ENCODE measurements around the gene OPCML. TPM values are rescaled to one million over a fixed set of nuclear protein-coding genes. Genes with fewer than 3 reads are reported as not detected.

Gene OPCML
- total RNA-seq, 2 donors from 2014 or later: 0.04 TPM; not detected in 1

DNA sequence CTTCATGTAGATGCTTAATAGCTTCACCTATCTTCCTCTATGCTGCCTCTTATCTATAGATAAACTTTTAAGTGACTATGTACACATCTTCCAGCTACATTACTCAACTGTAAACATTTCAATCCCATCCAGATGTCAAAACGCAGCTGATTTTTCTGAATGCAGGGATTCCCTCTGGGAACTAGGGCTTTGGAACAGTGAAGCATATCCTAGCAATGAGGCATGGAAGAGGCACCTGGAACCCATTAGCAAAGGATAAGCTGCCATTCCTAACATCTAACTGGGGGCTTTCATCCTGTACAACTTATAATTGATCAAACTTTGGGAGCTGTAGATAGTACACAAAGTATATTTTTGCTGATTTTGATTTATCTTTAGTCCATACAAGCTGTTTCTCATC, 40.8 kb upstream of the OPCML start:
- no peaks in the 10 kb centered on the region for H3K27me3 ChIP-seq
- H3K9me3 ChIP-seq: no peaks in the 10 kb centered on the region
- TF ChIP-seq, protein P1, sequence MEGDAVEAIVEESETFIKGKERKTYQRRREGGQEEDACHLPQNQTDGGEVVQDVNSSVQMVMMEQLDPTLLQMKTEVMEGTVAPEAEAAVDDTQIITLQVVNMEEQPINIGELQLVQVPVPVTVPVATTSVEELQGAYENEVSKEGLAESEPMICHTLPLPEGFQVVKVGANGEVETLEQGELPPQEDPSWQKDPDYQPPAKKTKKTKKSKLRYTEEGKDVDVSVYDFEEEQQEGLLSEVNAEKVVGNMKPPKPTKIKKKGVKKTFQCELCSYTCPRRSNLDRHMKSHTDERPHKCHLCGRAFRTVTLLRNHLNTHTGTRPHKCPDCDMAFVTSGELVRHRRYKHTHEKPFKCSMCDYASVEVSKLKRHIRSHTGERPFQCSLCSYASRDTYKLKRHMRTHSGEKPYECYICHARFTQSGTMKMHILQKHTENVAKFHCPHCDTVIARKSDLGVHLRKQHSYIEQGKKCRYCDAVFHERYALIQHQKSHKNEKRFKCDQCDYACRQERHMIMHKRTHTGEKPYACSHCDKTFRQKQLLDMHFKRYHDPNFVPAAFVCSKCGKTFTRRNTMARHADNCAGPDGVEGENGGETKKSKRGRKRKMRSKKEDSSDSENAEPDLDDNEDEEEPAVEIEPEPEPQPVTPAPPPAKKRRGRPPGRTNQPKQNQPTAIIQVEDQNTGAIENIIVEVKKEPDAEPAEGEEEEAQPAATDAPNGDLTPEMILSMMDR (IDR thresholded peaks at IDR 0.05): no peak
- no peaks in the 10 kb centered on the region for H3K36me3 ChIP-seq
- H3K4me3 ChIP-seq: no peak overlapping the region
- no peak overlapping the region for H3K27ac ChIP-seq
- DNase-seq (ENCODE audit: low spot score): no peak
- no peaks in the 10 kb centered on the region for H3K4me1 ChIP-seq

DNA sequence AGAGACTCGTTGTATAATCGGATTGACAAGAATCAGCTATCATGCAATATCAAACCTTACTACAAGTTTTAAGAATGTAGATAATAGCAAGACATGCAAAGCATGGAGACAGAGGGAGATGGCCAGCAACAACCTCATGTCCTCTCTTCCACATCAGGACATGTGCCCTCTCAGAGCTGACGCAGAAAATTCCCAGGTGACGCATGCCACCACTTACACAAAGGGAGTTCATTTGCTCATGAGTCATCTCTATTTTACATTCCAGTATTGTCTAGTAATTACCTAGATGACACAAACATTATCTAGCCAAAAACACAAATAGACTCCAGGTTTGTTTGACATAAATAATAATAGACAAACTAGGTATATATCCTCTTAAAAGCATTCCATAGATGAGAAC, 38.1 kb upstream of the OPCML start:
- DNase-seq (ENCODE audit: low spot score): no peak
- Histone ChIP-seq H3K4me1 (no peaks in the 10 kb centered on the region), H3K9me3 (no peaks in the 10 kb centered on the region), H3K27me3 (no peaks in the 10 kb centered on the region), H3K27ac (no peak overlapping the region), H3K36me3 (no peaks in the 10 kb centered on the region), H3K4me3 (no peak overlapping the region)
- TF ChIP-seq, protein P1 (IDR thresholded peaks at IDR 0.05): no peak

DNA sequence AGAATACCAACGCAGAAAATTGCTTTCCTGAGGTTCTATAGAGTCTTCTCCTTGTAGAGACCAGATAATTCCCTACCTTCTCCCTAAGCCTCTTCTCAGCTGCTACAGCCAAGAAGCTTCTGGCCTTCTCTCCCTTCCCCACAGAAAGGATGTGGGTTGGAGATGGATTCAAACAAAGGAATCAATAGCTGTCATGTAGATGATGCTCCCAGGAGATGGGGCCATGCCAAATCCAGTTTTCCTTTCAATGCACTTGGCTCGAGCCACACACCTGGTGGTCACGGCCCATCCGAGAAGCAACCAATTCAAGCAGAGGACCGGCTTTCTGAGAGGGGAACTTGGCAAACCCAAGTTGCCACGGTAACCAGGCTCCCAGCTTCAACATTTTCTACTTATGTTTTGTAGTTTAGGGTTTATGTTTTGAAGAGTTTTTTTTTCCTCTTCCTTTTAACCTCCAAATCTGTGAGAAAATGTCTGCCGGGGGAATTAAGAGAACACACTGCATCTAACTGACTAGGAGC, 31.3 kb upstream of the OPCML start:
- H3K27me3 ChIP-seq: no peaks in the 10 kb centered on the region

DNA sequence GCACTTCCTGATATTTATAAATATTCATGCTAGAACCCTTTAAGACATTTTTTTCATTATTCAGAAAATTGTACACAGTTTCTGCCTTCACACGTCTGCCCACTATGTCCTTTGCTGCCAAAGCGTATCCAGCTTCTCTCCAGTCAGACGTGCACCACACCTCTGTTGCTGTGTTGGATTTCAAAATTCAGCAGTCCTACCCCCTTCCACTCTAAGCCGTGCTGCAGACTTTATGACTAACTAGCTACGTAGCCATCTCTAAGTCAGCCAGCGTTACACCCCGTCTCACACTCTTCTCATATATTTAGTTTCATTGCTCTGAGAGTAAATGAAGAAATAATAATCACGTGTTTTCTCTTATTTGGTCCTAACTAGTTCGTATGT, 28.2 kb upstream of the OPCML start:
- Histone ChIP-seq H3K4me3 (no peak overlapping the region), H3K4me1 (no peaks in the 10 kb centered on the region), H3K9me3 (no peaks in the 10 kb centered on the region), H3K27me3 (no peaks in the 10 kb centered on the region), H3K36me3 (no peaks in the 10 kb centered on the region), H3K27ac (no peak overlapping the region)
- TF ChIP-seq, protein P1 (IDR thresholded peaks at IDR 0.05): no peak
- peak; percentile 9 for DNase-seq (ENCODE audit: low spot score)

More for the DNA sequence above, 31.3 kb upstream of the OPCML start:
- H3K4me1 ChIP-seq: no peaks in the 10 kb centered on the region
- no peak overlapping the region for H3K27ac ChIP-seq
- no peak overlapping the region for H3K4me3 ChIP-seq
- H3K9me3 ChIP-seq: no peaks in the 10 kb centered on the region
- DNase-seq (ENCODE audit: low spot score): no peak
- no peaks in the 10 kb centered on the region for H3K36me3 ChIP-seq
- TF ChIP-seq, protein P1 (IDR thresholded peaks at IDR 0.05): no peak

DNA sequence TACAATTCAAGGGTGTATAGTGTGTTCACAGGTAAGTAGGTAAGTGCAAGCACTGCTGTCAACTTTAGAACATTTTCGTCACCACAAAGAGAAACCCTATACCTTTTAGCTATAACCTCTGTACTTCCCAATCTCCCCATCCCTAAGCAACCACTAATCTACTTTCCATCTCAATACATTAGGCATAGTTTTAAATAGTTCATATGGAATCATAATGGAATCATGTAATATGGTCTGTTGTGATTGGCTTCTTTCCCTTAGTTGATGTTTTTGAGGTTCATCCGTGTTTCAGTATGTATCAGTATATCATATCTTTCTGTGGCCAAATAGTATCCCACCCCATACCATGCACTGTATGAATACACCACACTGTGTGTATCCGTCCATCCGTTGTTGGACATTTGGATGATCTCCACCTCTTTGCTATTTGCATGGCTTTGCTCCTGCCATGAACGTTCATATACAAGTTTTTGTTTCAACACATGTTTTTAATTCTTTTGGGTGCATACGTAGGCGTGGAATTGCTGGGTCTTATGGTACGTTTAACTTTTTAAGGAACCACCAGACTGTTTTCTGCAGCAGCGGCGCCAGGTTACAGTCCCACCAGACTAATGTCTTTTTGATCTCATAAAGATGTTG, 27.7 kb upstream of the OPCML start:
- Histone ChIP-seq H3K27me3 (no peaks in the 10 kb centered on the region), H3K9me3 (no peaks in the 10 kb centered on the region), H3K4me1 (no peaks in the 10 kb centered on the region), H3K4me3 (no peak overlapping the region), H3K36me3 (no peaks in the 10 kb centered on the region), H3K27ac (no peak overlapping the region)
- TF ChIP-seq, protein P1 (IDR thresholded peaks at IDR 0.05): no peak
- peak; percentile 40 for DNase-seq (ENCODE audit: low spot score)

DNA sequence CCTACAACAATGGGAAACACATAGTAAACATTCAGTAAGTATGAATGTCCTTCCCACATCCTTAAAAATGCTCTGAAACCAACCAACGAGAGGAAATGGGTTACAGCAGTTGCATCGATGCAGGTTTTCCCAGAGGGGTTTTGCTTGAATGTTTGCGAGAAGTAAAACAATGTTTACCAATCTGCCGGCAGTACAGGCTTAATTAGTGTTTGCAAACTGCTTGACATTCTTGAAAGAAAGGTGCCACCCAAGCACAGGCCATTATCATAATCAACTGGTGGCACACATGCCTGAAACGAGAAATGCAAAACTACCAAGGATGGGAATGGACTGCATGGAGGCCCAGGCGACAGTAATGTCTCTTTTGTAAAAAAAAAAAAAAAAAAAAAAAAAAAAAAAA, 27.1 kb upstream of the OPCML start:
- DNase-seq (ENCODE audit: low spot score): peak; percentile 23
- TF ChIP-seq, protein P1 (IDR thresholded peaks at IDR 0.05): no peak
- Histone ChIP-seq H3K9me3 (no peaks in the 10 kb centered on the region), H3K36me3 (no peaks in the 10 kb centered on the region), H3K4me1 (no peaks in the 10 kb centered on the region), H3K4me3 (no peak overlapping the region), H3K27ac (no peak overlapping the region), H3K27me3 (no peaks in the 10 kb centered on the region)
